IPS DF 19.7 (cell line): ENCODE data around the gene SH2D3A.
"Not testable (repeated sequence)": the region's sequence is repeated elsewhere in the genome, so short reads cannot be mapped to it uniquely, and the experiment has no call there.

Experiments used
- DNase-seq: peaks from one replicate; pipeline ENCODE4 v3.0.0-alpha.2; 2013; ENCODE audit warnings: low read depth, low spot score

SH2D3A gene

GRCh38 chr19:6721773-6722172 lies 45.5 kb downstream of the SH2D3A start:
- DNase-seq: no peak

- no peak for DNase-seq
Measured at GRCh38 chr19:6721138-6721474, 46.1 kb downstream of the SH2D3A start.

GRCh38 chr19:6720369-6721137 lies 46.7 kb downstream of the SH2D3A start, which contains the start of gene C3:
C3 (minus strand) TSS chr19:6720650; CDS start chr19:6720589, 61 bp downstream.
- no peak for DNase-seq

GRCh38 chr19:6719992-6720368 lies 47.3 kb downstream of the SH2D3A start:
- DNase-seq: no peak

- DNase-seq: no peak
Measured at GRCh38 chr19:6719540-6719861, 47.7 kb downstream of the SH2D3A start.

GRCh38 chr19:6718741-6719539 lies 48.3 kb downstream of the SH2D3A start:
- DNase-seq: no peak

GRCh38 chr19:6718111-6718740 lies 49.0 kb downstream of the SH2D3A start:
- DNase-seq: peak; percentile 72

- no peak for DNase-seq
Measured at GRCh38 chr19:6717441-6717971, 49.7 kb downstream of the SH2D3A start.

- no peak for DNase-seq
Measured at GRCh38 chr19:6717036-6717435, 50.2 kb downstream of the SH2D3A start.

- DNase-seq: no peak
Measured at GRCh38 chr19:6716610-6716970, 50.6 kb downstream of the SH2D3A start.

GRCh38 chr19:6714749-6715555 lies 52.3 kb downstream of the SH2D3A start:
- no peak for DNase-seq

- no peak for DNase-seq
Measured at GRCh38 chr19:6713773-6714692, 53.2 kb downstream of the SH2D3A start.

- DNase-seq: no peak
Measured at GRCh38 chr19:6712692-6713670, 54.3 kb downstream of the SH2D3A start.

GRCh38 chr19:6712231-6712630 lies 55.0 kb downstream of the SH2D3A start:
- DNase-seq: no peak

GRCh38 chr19:6711605-6712004 lies 55.6 kb downstream of the SH2D3A start:
- DNase-seq: no peak

GRCh38 chr19:6711078-6711361 lies 56.2 kb downstream of the SH2D3A start:
- DNase-seq: no peak

- DNase-seq: no peak
Measured at GRCh38 chr19:6710273-6711077, 56.8 kb downstream of the SH2D3A start.

- no peak for DNase-seq
Measured at GRCh38 chr19:6709549-6709948, 57.7 kb downstream of the SH2D3A start.

- not testable (repeated sequence) for DNase-seq
Measured at GRCh38 chr19:6708913-6709312, 58.3 kb downstream of the SH2D3A start.
